ENCODE results near the gene MRGPRX4.
"Not testable (repeated sequence)": the region's sequence is repeated elsewhere in the genome, so short reads cannot be mapped to it uniquely, and the experiment has no call there.

MRGPRX4 gene

GRCh38 chr11:18145837-18146236, 26.8 kb upstream of the MRGPRX4 start:
- no peak for DNase-seq (ENCODE audit: extremely low read depth, low read depth)
- no peak for TF ChIP-seq CTCF (IDR thresholded peaks at IDR 0.05; ENCODE audit: low read depth, low read length)

DNA sequence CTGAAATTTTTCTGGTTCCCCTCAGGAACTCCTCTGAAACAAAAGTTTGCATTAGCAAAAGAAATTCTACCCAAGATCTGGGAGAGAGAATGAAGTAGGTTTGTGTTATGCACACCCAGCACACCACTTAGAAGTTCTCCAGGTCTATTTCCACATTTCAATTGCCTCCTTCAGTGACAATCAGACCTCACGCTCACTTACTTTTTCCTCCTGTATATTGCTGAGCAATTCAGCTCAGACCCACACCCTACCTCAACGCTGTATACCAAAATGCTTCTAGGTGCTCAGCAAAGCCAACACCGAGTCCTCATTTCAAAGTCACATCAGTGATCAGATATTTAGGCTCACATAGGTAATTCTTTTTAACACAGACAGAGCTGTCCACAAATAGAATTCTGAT, 21.1 kb upstream of the MRGPRX4 start:
- no peak for TF ChIP-seq CTCF (IDR thresholded peaks at IDR 0.05; ENCODE audit: low read depth, low read length)
- no peak for DNase-seq (ENCODE audit: extremely low read depth, low read depth)

GRCh38 chr11:18168372-18168771, 4.3 kb upstream of the MRGPRX4 start:
- TF ChIP-seq CTCF (IDR thresholded peaks at IDR 0.05; ENCODE audit: low read depth, low read length), result no peak
- DNase-seq (ENCODE audit: extremely low read depth, low read depth), result no peak

- peak; percentile 51 for TF ChIP-seq CTCF (IDR thresholded peaks at IDR 0.05; ENCODE audit: low read depth, low read length)
- DNase-seq (ENCODE audit: extremely low read depth, low read depth), result no peak
Observed at GRCh38 chr11:18171377-18172000, 1.1 kb upstream of the MRGPRX4 start.

GRCh38 chr11:18173225-18173866, 709 bp downstream of the MRGPRX4 start:
- no peak for DNase-seq (ENCODE audit: extremely low read depth, low read depth)
- TF ChIP-seq CTCF (IDR thresholded peaks at IDR 0.05; ENCODE audit: low read depth, low read length), result no peak

DNA sequence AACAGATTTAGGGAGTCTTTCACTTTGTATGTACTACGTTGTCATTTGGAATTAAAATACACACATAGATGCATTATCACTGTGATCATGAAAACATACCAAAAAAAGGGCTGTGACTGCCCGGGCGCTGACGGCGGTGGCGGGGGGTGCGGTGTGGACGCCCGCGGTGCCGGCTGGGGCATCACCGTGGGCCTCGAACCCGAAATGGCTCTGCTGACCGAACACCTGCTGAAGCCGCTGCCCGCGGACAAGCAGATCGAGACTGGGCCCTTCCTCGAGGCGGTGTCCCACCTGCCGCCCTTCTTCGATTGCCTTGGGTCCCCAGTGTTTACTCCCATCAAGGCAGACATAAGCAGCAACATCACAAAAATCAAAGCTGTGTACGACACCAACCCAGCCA, 16.2 kb downstream of the MRGPRX4 start:
- TF ChIP-seq CTCF (IDR thresholded peaks at IDR 0.05; ENCODE audit: low read depth, low read length), result no peak
- DNase-seq (ENCODE audit: extremely low read depth, low read depth), result no peak

- not testable (repeated sequence) for DNase-seq (ENCODE audit: extremely low read depth, low read depth)
Observed at GRCh38 chr11:18189476-18190245, 17.0 kb downstream of the MRGPRX4 start.

All from AG09319 (cell line).